BLaER1 (cell line): ENCODE results near the gene KLF9.

Source experiments
- H3K27ac ChIP-seq: shearing (Covaris generic); formaldehyde crosslinking; 2 replicates; pipeline ENCODE4 v1.8.1; 2022
- H3K27me3 ChIP-seq: shearing (Covaris generic); formaldehyde crosslinking; 2 replicates; pipeline ENCODE4 v1.8.1; 2022
- H3K36me3 ChIP-seq: shearing (Covaris generic); formaldehyde crosslinking; 2 replicates; pipeline ENCODE4 v1.8.1; 2022
- H3K4me1 ChIP-seq: shearing (Covaris generic); formaldehyde crosslinking; 2 replicates; pipeline ENCODE4 v1.8.1; 2022
- H3K4me2 ChIP-seq: shearing (Covaris generic); formaldehyde crosslinking; 2 replicates; pipeline ENCODE4 v1.8.1; 2022
- H3K4me3 ChIP-seq: shearing (Covaris generic); formaldehyde crosslinking; 2 replicates; pipeline ENCODE4 v1.8.1; 2022
- H3K9ac ChIP-seq: shearing (Covaris generic); formaldehyde crosslinking; 2 replicates; pipeline ENCODE4 v1.8.1; 2022
- H3K9me3 ChIP-seq: shearing (Covaris generic); formaldehyde crosslinking; 2 replicates; pipeline ENCODE4 v1.8.1; 2022
- H4K20me1 ChIP-seq: shearing (Covaris generic); formaldehyde crosslinking; 2 replicates; pipeline ENCODE4 v1.8.1; 2022
- Cebpa-rat ChIP-seq: shearing (Covaris generic); IDR thresholded peaks from 2 replicates; pipeline ENCODE4 v1.8.1; 2022

KLF9 gene

DNA sequence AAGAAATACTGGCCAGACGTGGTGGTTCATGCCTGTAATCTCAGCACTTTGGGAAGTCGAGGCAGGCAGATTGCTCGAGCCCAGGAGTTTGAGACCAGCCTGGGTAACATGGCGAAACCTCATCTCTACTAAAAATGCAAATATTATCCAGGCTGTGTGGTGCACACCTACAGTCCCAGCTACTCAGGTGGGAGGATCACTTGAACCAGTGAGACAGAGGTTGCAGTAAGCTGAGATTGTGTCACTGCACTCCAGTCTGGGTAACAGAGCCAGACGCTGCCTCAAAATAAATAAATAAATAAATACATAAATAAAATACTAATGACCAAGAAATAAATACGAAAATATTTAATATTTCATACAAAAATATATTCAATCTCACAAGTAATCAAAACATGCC, 18.8 kb downstream of the KLF9 start:
- H3K27me3 ChIP-seq: no peaks in the 10 kb centered on the region
- no peaks in the 10 kb centered on the region for H3K9me3 ChIP-seq
- no peaks in the 10 kb centered on the region for H3K36me3 ChIP-seq
- peaks cover 33% of the 10 kb centered on the region for H3K4me1 ChIP-seq
- H3K27ac ChIP-seq: no peak overlapping the region
- no peak overlapping the region for H3K9ac ChIP-seq
- no peak overlapping the region for H3K4me2 ChIP-seq
- peaks cover 100% of the 10 kb centered on the region for H4K20me1 ChIP-seq
- no peak for TF ChIP-seq Cebpa-rat
- H3K4me3 ChIP-seq: no peak overlapping the region

DNA sequence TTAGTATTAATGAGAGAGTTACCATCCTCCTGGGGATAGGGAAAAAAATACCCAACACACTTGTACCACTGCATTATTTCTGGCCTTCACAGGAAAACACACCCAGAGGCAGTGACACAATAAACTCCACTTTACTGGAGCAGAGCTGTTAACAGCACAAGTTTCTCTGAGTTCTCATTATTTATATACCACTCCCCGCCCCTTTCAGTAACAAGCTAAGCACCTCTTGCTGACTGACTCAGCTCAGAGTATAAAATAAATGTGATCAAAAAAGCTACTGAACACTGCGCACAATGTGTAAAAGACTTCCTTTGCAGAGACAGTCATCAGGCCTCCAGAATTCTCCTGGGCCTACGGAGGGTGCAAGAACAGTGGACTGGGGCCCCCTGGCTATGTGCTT, 21.6 kb downstream of the KLF9 start:
- peaks cover 15% of the 10 kb centered on the region; the same call in 1 of the 2 replicates for H3K4me1 ChIP-seq
- no peak overlapping the region for H3K27ac ChIP-seq
- no peak for TF ChIP-seq Cebpa-rat
- no peaks in the 10 kb centered on the region for H3K9me3 ChIP-seq
- H4K20me1 ChIP-seq: peaks cover 100% of the 10 kb centered on the region
- peaks cover 4% of the 10 kb centered on the region for H3K36me3 ChIP-seq
- no peaks in the 10 kb centered on the region for H3K27me3 ChIP-seq
- no peak overlapping the region for H3K4me3 ChIP-seq
- no peak overlapping the region for H3K9ac ChIP-seq
- no peak overlapping the region for H3K4me2 ChIP-seq

- no peak overlapping the region for H3K4me3 ChIP-seq
- TF ChIP-seq Cebpa-rat: no peak
- H3K9ac ChIP-seq: no peak overlapping the region
- peaks cover 11% of the 10 kb centered on the region; the same call in 1 of the 2 replicates for H3K4me1 ChIP-seq
- no peak overlapping the region for H3K4me2 ChIP-seq
- peaks cover 9% of the 10 kb centered on the region for H3K36me3 ChIP-seq
- H3K27ac ChIP-seq: no peak overlapping the region
- no peaks in the 10 kb centered on the region for H3K27me3 ChIP-seq
- no peaks in the 10 kb centered on the region for H3K9me3 ChIP-seq
- peaks cover 99% of the 10 kb centered on the region for H4K20me1 ChIP-seq
Observed at GRCh38 chr9:70392189-70392588, 22.3 kb downstream of the KLF9 start.

GRCh38 chr9:70390933-70391341, 23.5 kb downstream of the KLF9 start:
- no peak for TF ChIP-seq Cebpa-rat
- Histone ChIP-seq H3K36me3 (peaks cover 14% of the 10 kb centered on the region), H3K4me2 (no peak overlapping the region), H3K27ac (no peak overlapping the region), H3K4me1 (peaks cover 11% of the 10 kb centered on the region; the same call in 1 of the 2 replicates), H3K4me3 (no peak overlapping the region), H3K27me3 (no peaks in the 10 kb centered on the region), H4K20me1 (peaks cover 94% of the 10 kb centered on the region), H3K9ac (no peak overlapping the region), H3K9me3 (no peaks in the 10 kb centered on the region)

GRCh38 chr9:70389621-70390266, 24.7 kb downstream of the KLF9 start:
- H3K27me3 ChIP-seq: no peaks in the 10 kb centered on the region
- H3K4me2 ChIP-seq: no peak overlapping the region
- no peaks in the 10 kb centered on the region for H3K9me3 ChIP-seq
- H3K36me3 ChIP-seq: peaks cover 20% of the 10 kb centered on the region
- no peak overlapping the region for H3K9ac ChIP-seq
- H3K4me1 ChIP-seq: peaks cover 11% of the 10 kb centered on the region; the same call in 1 of the 2 replicates
- TF ChIP-seq Cebpa-rat: no peak
- peaks cover 82% of the 10 kb centered on the region for H4K20me1 ChIP-seq
- H3K27ac ChIP-seq: no peak overlapping the region
- H3K4me3 ChIP-seq: no peak overlapping the region

DNA sequence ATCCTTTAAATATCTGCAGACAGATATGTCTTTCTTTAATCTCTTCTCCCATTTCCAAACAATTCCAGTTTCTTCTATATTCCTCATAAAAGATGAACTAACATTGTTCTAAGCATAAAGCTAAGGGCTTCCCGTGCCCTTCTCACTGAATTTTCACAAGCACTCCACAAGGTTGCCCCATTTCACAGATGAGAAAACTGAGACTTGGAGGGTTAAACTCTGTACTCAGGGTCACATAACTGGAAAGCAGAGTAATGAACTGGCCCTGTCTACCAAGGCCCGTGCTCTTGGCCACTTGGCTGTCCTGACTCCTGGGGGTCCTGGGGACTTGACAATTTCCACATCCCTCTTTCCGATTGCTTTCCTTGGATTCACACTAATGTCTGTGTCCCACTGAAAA, 25.3 kb downstream of the KLF9 start:
- no peaks in the 10 kb centered on the region for H3K27me3 ChIP-seq
- H3K4me3 ChIP-seq: no peak overlapping the region
- no peak overlapping the region for H3K4me2 ChIP-seq
- TF ChIP-seq Cebpa-rat: no peak
- H3K36me3 ChIP-seq: peaks cover 20% of the 10 kb centered on the region
- H3K4me1 ChIP-seq: peaks cover 11% of the 10 kb centered on the region; the same call in 1 of the 2 replicates
- H3K9me3 ChIP-seq: no peaks in the 10 kb centered on the region
- H3K27ac ChIP-seq: no peak overlapping the region
- no peak overlapping the region for H3K9ac ChIP-seq
- peaks cover 77% of the 10 kb centered on the region for H4K20me1 ChIP-seq

DNA sequence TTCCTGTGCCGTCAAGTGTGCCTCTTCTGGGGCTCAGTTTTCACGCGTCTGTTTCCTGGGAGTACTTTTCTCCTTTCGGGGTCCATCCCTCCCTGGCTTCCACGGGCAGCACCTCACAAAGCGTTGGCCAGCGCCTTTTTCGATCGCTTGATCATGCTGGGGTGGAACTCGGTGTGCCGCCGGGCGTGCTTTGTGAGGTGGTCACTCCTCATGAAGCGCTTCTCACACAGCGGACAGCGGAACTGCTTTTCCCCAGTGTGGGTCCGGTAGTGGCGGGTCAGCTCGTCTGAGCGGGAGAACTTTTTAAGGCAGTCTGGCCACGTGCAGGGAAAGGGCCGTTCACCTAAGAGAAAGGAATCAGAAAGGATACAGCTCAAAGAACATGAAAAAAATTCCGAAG, 26.8 kb downstream of the KLF9 start:
- H3K4me3 ChIP-seq: no peak overlapping the region
- peaks cover 62% of the 10 kb centered on the region for H4K20me1 ChIP-seq
- no peaks in the 10 kb centered on the region for H3K9me3 ChIP-seq
- no peak overlapping the region for H3K27ac ChIP-seq
- TF ChIP-seq Cebpa-rat: no peak
- H3K27me3 ChIP-seq: no peaks in the 10 kb centered on the region
- H3K36me3 ChIP-seq: peaks cover 20% of the 10 kb centered on the region
- H3K4me2 ChIP-seq: no peak overlapping the region
- H3K4me1 ChIP-seq: 0 out of 2 replicates have a peak, but pooled peaks cover under 1% of the 10 kb centered on the region
- H3K9ac ChIP-seq: no peak overlapping the region

DNA sequence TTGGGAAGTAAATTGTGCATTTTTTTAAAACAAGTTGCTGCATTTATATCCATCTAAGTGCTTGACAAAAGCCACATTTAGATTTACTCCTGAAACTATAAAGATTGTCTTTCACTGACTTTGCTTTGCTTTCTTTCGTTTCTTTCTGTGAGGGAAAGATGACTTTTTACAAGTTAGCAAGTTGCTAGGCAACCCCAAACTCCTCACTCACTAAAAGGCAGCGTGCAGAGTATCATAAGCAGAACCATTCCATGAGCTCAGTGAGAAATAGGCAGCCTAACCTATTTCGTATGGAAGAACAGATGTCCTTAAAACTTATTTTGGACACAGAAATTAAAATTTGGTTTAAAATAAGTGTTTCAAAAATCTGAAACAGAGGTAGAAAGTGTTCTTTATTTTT, 29.0 kb downstream of the KLF9 start:
- Histone ChIP-seq H3K27me3 (no peaks in the 10 kb centered on the region), H4K20me1 (peaks cover 39% of the 10 kb centered on the region), H3K9me3 (no peaks in the 10 kb centered on the region), H3K4me2 (no peak overlapping the region), H3K9ac (no peak overlapping the region), H3K27ac (no peak overlapping the region), H3K36me3 (peaks cover 20% of the 10 kb centered on the region), H3K4me3 (no peak overlapping the region), H3K4me1 (no peaks in the 10 kb centered on the region)
- TF ChIP-seq Cebpa-rat: no peak

DNA sequence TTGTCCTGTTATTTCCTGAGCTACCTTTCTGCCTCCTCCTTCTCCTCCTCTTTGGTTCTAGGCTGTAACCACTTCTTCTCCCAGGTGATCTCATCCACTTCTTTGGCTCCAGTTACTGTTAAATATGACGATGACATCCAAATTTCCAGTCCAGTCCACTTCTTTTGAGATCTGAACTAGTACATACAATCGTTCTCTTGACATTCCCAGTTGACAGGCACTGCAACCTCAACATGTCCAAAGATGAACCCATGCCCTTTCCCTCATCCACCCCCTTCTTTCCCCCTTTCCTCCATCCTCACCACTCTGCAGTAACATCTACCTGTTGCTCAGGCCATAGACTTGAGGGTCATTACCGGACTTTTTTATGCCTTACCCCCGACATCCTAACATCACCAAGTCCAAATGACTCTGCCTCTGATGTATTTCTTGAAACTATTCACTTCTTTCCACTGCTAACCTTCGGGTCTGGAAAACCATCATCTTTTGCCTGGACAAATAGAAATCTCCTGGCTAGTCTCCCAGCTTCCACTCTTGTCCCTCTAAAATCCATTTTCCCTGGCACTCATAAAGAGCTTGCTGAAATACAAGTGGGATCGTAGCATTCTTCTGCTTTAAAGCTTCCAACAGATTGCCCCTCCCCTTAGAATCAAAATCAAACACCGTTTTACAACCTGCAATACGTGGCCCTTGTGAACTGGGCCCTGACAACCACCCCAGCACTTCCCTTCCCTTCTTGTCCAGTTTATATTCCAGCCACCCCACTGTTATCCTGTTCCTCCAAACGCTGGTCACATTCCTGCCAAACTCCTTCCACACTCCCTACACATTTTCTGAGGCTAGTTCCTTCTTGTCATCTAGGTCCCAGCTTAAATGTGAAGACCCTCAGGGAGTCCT, 31.5 kb downstream of the KLF9 start:
- TF ChIP-seq Cebpa-rat: no peak
- H3K36me3 ChIP-seq: peaks cover 18% of the 10 kb centered on the region
- no peak overlapping the region for H3K4me2 ChIP-seq
- no peaks in the 10 kb centered on the region for H3K27me3 ChIP-seq
- H3K9me3 ChIP-seq: no peaks in the 10 kb centered on the region
- peaks cover 15% of the 10 kb centered on the region for H4K20me1 ChIP-seq
- H3K4me1 ChIP-seq: no peaks in the 10 kb centered on the region
- H3K4me3 ChIP-seq: no peak overlapping the region
- no peak overlapping the region for H3K27ac ChIP-seq
- H3K9ac ChIP-seq: no peak overlapping the region
